SK-N-MC (cell line): ENCODE measurements around the gene PIGT.

Source experiments
- DNase-seq: peaks from one replicate; pipeline ENCODE4 v3.0.0-alpha.2; 2011; ENCODE audit warnings: low read depth, low spot score
- H3K27ac ChIP-seq: fragments of 200-600 bp; sonication (generic); 2 replicates; pipeline ENCODE4 v1.5.1; 2016; ENCODE audit warnings: mixed run types
- H3K36me3 ChIP-seq: fragments of 200-600 bp; sonication (generic); 2 replicates; pipeline ENCODE4 v1.6.1; 2017; ENCODE audit warnings: antibody characterized with exemption, low read length, mixed read lengths; ENCODE audit not compliant: insufficient read depth
- H3K4me3 ChIP-seq: fragments of 200-600 bp; sonication (generic); 2 replicates; pipeline ENCODE4 v1.5.1; 2016
- H3K9ac ChIP-seq: fragments of 200-600 bp; sonication (generic); 2 replicates; pipeline ENCODE4 v1.8.0; 2017; ENCODE audit warnings: mixed run types, mixed read lengths; ENCODE audit not compliant: insufficient read length
- H3K9me3 ChIP-seq: fragments of 200-600 bp; sonication (generic); 2 replicates; pipeline ENCODE4 v1.6.1; 2017; ENCODE audit warnings: low read depth, mild to moderate bottlenecking, antibody characterized with exemption, low read length, moderate library complexity, mixed read lengths
- EZH2 ChIP-seq: fragments of 200-600 bp; sonication (generic); IDR thresholded peaks from one replicate; pipeline ENCODE4 v1.6.1; 2017; ENCODE audit warnings: antibody characterized with exemption
- FOXP2 ChIP-seq: optimal IDR thresholded peaks from 2 replicates; pipeline ENCODE3; 2011; ENCODE audit warnings: mild to moderate bottlenecking, moderate library complexity; ENCODE audit not compliant: insufficient read depth; ENCODE audit errors: extremely low read length, control extremely low read depth
- POLR2AphosphoS5 ChIP-seq: IDR thresholded peaks from 2 replicates; pipeline ENCODE4 v1.6.1; 2012; ENCODE audit warnings: mild to moderate bottlenecking, low read depth, low read length, borderline replicate concordance

PIGT gene

DNA sequence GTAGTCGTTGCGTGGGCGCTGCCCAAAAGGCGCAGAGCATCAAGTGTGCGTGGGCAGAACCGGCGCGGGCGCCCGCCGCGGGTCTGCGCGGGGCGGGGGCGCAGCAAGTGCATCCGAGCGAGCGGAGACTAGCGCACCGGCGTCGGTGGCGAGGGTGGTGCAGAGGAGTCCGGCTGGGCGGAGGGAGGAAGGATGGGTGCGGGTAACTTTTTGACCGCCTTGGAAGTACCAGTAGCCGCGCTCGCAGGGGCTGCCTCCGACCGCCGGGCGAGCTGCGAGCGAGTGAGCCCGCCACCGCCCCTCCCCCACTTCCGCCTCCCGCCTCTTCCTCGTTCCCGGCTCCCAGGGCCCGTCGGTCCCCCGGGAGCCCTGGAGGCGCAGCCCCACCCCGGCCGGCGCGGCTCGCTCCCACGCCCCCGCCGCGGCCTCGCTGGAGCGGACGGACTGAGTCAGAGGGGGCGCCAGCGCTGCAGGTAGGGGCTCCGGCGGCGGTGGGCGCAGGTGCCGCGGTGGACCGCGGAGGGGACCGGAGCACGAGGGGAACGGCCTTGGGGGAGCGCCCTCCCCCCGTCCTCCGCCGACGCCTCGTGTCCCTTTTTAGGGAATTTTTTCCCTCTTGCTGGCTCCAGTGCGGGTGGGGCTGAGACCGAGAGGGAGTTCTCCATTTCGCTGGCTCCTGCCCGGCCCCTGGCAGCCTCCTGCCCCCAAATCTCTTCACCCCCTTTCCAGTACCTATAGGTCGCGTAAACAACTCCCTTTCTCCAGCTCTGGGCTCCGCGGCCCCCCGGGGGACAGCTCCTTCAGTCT is 9.5 kb upstream of the PIGT start:
- no peak for DNase-seq
- H3K27ac ChIP-seq = peak overlapping the region; percentile 50; the same call in 1 of the 2 replicates

DNA sequence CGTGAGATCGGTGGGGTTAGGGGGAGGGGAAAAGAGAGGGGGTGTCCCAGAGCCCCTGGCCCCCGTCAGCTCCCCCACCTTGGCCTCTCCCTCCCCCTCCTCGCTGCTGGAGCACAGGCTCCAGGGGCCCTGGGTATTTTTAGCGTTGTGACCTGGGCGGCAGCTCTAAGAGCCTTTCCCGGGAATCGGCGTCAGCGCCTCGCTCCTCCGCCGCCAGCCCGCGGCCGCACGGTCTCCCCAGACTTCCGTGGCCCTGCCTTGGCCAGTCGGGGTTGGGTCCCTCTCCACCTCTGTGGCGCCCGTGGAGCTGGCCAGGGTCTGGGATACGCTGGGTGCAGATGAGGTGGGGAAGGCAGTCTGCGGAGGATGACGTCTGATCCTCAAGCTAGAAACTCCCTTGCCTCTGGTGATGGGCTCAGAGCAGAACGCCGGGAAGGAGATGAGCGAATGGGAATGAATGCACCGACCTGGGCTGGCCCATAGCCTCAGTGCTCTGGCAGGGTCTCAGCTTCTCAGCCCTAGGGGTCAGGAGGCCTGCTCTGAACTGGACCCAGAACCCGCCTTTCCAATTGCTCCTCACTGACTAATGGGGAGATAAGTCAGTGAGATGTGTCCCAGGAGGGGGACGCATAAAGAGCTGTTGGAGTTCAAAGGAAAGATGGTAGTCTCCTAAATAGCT is 8.7 kb upstream of the PIGT start:
- Histone ChIP-seq H3K9ac (peak overlapping the region; percentile 95), H3K27ac (peak overlapping the region; percentile 50; the same call in 1 of the 2 replicates), H3K4me3 (peak overlapping the region; percentile 98)

More for the DNA sequence above, 9.5 kb upstream of the PIGT start:
- Histone ChIP-seq H3K36me3 (peaks cover 26% of the 10 kb centered on the region), H3K4me3 (peak overlapping the region; percentile 98), H3K9ac (peak overlapping the region; percentile 95), H3K9me3 (no peaks in the 10 kb centered on the region)
- TF ChIP-seq FOXP2 = no peak
- TF ChIP-seq POLR2AphosphoS5 = no peak; the same call in 1 of the 2 replicates
- no peak for TF ChIP-seq EZH2

DNA sequence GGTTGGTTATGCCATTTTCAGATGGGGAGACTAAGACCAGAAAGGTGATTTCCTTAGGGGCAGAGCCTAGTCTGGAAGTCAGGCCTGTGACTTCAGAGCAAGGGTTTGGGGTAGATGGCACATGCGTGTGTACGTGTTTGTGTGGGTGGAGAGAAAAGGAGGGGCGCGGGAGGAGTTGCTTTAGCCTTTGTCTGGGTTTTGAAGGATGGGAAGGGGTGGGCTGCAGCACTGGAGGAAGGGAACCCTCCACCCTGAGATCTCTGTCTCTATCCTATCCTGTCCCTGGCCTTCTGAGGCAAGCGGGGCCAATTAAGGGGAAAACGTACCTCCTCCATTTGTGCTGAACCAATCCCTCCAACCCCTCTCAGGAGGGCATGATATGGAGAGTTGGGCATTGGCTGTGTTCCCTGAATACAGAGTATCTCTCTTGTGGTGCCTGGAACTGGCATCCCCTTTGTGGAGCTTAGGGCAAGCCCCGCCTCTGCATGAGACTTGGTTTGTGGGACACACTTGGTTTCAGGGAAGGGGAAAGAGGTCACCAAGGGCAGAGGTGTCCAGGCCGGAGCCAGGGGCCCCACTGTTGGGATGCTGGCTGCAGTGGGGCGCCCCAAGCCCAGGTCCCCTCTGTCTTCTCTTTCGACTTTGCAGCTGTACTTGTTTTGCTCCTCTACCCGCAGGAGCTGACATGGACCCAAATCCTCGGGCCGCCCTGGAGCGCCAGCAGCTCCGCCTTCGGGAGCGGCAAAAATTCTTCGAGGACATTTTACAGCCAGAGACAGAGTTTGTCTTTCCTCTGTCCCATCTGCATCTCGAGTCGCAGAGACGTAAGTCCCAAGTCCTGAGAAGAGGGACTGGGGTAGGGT is 7.9 kb upstream of the PIGT start, which contains the start of gene DBNDD2:
TSS of gene DBNDD2 (plus strand) at position 507 of the 863 bp plus-strand sequence. CDS start at position 686, 179 bp downstream.
- Histone ChIP-seq H3K4me3 (peak within 1 kb of the TSS; percentile 98), H3K9me3 (no peaks in the 10 kb centered on the region), H3K36me3 (peaks cover 29% of the 10 kb centered on the region), H3K9ac (peak within 1 kb of the TSS; percentile 95), H3K27ac (0 out of 2 replicates have a peak within 1 kb of the TSS, but pooled peaks have one; percentile 50)
- no peak for DNase-seq
- no peak for TF ChIP-seq EZH2
- TF ChIP-seq POLR2AphosphoS5 = no peak

More for the DNA sequence above, 8.7 kb upstream of the PIGT start:
- Histone ChIP-seq H3K36me3 (peaks cover 29% of the 10 kb centered on the region), H3K9me3 (no peaks in the 10 kb centered on the region)
- no peak for DNase-seq
- TF ChIP-seq EZH2 = no peak

DNA sequence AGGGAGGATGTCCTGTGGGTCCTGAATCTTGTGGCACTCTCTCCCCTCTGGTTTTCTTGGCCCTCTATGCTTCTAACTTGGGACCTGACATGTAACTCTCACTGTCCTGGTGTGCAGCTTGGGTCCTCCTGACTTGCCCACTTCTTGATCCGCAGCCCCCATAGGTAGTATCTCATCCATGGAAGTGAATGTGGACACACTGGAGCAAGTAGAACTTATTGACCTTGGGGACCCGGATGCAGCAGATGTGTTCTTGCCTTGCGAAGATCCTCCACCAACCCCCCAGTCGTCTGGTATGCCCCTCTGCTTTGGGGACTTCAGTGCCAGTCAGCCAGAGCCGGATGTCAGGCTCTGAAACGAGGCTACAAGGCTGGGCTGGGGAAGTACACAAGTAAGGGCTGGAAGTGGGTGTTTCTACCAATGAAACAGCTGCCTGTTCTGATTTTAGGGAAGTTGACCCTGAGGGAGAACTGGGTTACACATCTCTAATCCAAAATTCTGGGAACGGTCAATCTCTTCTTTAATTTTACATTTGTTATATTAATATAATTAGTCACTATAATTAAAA is 7.2 kb upstream of the PIGT start:
- TF ChIP-seq POLR2AphosphoS5 (no peak), EZH2 (no peak), FOXP2 (no peak)
- Histone ChIP-seq H3K9me3 (no peaks in the 10 kb centered on the region), H3K9ac (no peak overlapping the region), H3K27ac (no peak overlapping the region), H3K36me3 (peaks cover 29% of the 10 kb centered on the region), H3K4me3 (no peak overlapping the region)
- no peak for DNase-seq

DNA sequence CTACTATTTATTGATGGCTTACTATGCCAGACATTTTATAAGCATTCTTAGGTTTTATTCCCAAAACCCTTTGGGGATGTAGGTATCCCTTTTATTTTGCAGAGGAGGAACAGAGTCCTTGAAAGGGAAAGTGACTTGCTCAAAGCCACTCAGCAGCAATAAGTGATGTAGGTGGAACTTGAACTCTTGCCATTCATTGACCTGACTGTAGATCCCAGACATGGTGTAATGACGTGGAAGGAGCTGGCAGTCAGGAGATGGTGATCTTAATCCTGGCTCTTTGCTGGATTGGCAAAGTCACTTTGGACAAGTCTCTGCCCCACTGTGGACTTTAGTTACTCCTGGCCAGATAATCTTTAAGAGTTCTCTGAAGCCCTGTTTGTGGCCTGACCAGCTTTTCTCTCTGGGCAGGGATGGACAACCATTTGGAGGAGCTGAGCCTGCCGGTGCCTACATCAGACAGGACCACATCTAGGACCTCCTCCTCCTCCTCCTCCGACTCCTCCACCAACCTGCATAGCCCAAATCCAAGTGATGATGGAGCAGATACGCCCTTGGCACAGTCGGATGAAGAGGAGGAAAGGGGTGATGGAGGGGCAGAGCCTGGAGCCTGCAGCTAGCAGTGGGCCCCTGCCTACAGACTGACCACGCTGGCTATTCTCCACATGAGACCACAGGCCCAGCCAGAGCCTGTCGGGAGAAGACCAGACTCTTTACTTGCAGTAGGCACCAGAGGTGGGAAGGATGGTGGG is 6.2 kb upstream of the PIGT start:
- Histone ChIP-seq H3K9ac (no peak overlapping the region), H3K27ac (no peak overlapping the region), H3K4me3 (no peak overlapping the region), H3K9me3 (no peaks in the 10 kb centered on the region), H3K36me3 (peaks cover 29% of the 10 kb centered on the region)
- no peak for TF ChIP-seq EZH2
- no peak for TF ChIP-seq FOXP2
- TF ChIP-seq POLR2AphosphoS5 = no peak
- no peak for DNase-seq

DNA sequence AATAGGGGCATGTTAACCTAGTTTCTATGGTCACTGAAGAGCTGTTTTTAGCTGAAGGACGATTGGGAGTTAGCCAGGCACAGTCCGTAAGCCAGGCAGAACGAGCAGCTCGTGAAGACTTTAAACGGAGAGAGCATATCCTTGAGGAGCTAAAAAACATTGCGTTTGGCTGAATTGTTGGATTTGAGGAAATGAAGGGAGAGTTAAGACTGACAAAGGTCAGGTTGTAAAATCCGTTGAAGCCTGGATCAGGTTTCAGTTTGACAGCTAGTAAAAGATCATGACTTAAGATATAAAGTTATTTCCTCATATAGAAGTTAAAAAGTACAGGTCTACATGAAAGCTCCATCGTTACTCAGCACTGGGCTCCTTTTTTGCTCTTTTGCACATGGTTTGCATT is 5.1 kb upstream of the PIGT start:
- no peak for DNase-seq
- no peak for TF ChIP-seq POLR2AphosphoS5
- TF ChIP-seq FOXP2 = no peak
- no peak for TF ChIP-seq EZH2
- Histone ChIP-seq H3K9me3 (no peaks in the 10 kb centered on the region), H3K36me3 (peaks cover 29% of the 10 kb centered on the region), H3K9ac (no peak overlapping the region), H3K27ac (no peak overlapping the region), H3K4me3 (no peak overlapping the region)

DNA sequence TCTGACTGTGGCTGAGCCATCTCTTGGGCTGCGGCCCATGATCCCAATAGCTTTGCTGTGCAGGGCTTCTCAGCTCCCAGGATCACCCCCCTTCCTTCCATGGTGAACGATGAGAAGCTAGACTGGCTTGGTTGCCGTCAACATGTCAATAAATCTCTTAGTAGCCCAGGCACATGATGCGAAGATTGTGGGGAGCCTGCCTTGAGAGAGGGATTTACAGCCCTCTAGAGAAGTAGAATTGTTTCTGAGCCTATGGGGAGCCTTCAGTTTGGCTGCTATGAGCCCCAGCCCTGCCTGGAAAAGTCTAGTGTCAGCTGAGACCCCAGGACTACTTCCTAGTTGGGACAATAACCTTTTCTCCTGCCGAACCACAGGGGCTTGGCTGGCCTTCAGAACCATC is 3.3 kb upstream of the PIGT start:
- Histone ChIP-seq H3K9me3 (no peaks in the 10 kb centered on the region), H3K9ac (no peak overlapping the region), H3K4me3 (no peak overlapping the region), H3K27ac (no peak overlapping the region), H3K36me3 (peaks cover 29% of the 10 kb centered on the region)
- no peak for TF ChIP-seq EZH2
- TF ChIP-seq FOXP2 = no peak
- TF ChIP-seq POLR2AphosphoS5 = no peak
- DNase-seq = no peak

DNA sequence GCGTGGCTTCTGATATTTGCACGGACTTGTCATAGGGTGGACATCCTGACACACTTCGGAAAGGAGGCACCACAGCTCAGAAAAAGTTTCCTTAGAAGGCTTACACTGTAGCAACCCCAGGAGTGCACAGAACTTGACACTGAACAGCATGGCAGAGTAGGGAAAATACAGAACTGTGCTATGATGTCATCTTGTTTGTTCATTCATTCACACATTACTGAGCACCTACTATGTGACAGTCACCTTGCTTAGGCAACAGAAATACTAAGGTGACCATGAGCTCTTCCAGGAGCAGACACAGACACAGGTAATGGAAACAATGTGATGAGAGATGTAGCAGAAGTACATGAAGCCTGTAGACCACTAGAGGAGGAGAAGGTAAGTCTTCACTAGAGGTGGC is 2.5 kb upstream of the PIGT start:
- no peak for TF ChIP-seq EZH2
- Histone ChIP-seq H3K4me3 (no peak overlapping the region), H3K9ac (no peak overlapping the region), H3K27ac (no peak overlapping the region), H3K9me3 (no peaks in the 10 kb centered on the region), H3K36me3 (peaks cover 32% of the 10 kb centered on the region)
- DNase-seq = no peak
